G401 (cell line): Measurements from ENCODE around the gene KATNAL2. TPM values are rescaled to one million over a fixed set of nuclear protein-coding genes. Genes with fewer than 3 reads are reported as not detected.

ENCODE experiments used
- DNase-seq: peaks from one replicate; pipeline ENCODE4 v3.0.0-alpha.2; 2015; ENCODE audit warnings: low spot score
- in situ Hi-C: cut with HindIII; loops from 2 replicates; pipeline ENCODE4 v1.10.0; 2016; ENCODE audit warnings: low sequenced_read_pairs, mixed read lengths
- total RNA-seq: library from RNA; depleted of rRNA; stranded (reverse); fragments of >200 nt; shearing (Covaris generic); gene quantifications from 2 replicates; pipeline ENCODE4 v1.2.3, GENCODE V29; 2014

The KATNAL2 gene
- total RNA-seq, 1 experiment from 2014 or later, result 7.0 TPM

- no peak for DNase-seq
- in situ Hi-C loops, result no loop called here
These were observed 170.3 kb downstream of the KATNAL2 start for GRCh38 chr18:47087676-47088075.

DNA sequence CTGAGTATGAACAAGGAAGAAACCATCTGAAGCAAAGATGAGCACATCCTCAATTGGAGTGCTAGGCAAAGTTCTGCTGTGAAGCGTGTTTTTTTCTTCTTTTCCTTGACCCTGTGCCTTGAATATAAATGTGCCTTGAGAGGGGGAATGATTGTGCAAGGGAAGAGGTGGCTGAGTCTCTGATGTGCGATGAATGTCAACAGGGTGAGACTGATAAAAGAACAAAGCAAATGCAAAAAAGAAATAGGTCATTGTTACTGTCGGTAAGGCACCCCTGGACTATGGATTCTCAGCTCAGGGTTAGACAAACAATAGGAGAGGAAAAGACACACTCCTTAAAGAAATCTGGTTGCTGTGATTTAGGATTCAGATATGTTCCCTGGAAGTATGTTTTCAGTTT, 178.4 kb downstream of the KATNAL2 start:
- no peak for DNase-seq
- in situ Hi-C loops, result no loop called here

GRCh38 chr18:47100212-47100831, 182.9 kb downstream of the KATNAL2 start:
- peak; percentile 89 for DNase-seq
- in situ Hi-C loops, result no loop called here

DNA sequence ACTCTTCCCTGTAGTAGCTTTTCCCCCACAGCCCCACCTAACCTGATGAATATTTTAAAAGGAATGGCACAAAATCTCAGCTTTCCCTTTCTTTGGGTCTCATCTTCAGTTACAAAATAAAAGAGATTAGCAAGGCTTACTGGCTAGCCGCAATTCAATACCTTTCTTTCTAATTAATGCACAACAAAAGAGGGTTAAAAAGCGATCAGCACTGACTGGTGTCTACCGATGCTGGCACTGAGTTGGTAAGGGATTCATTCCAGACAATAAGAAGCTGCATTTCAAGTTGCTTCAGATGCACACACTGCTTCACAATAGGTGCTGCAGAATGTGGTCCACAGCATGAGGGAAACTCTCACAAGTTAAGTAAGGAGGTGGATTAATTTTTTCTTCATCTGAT, 191.0 kb downstream of the KATNAL2 start:
- in situ Hi-C loops, result no loop called here
- DNase-seq, result no peak

DNA sequence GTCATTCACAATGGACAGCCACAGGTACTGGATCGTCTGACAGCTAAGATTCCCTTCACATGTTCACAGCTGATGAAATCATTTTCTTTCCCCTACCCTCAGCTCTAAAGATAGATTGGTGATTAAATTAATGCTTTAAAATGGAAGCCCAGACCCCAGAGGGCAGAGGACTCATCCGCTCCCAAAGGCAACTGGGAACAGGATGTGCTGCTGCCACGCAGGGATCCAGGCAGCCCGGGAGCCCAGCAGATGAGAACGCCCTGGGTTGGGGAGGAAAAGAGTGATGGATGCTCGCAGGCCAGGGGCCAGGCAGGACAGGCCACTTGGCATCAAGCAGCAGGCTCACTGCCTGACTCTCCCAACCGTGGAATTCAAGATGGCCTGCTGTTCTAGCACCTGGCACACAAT, 191.6 kb downstream of the KATNAL2 start:
- peak; percentile 97 for DNase-seq
- in situ Hi-C loops, result no loop called here

GRCh38 chr18:47109720-47110119, 192.3 kb downstream of the KATNAL2 start:
- no peak for DNase-seq
- in situ Hi-C loops, result no loop called here

DNA sequence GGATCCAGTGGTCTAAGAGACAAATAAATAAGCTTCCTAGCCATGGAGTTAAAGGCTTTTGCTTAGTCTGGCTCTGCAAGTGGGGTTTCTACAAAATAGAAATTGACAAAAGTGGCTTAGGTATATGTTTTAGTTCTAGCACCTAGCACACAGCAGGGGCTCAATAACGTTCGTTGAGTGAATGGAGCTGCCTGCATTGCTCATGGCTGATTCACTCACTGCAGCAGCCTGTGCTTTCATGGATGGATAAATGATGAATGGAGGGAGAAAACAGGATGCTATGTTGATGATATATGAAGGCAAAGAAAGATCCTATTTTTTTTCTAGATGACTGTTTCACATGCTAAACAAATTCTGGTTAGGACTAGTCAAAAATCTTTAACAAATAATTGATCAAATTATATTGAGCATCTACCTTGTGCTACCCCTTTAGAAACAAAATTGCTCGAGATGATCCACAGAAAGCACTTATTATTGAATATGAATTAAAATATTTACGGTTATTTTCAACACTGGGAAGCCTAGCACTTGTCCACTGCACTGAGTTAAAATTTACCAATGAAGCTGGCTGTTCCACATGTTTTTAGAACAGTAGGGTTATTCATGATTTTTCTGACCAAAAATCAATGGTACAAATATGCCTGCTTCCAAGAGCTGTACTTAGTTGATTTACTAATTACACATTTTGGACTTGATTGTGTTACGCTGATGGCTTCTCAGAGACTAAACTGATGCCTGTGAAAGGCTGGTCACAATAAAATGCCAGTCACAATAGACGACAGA, 193.3 kb downstream of the KATNAL2 start:
- in situ Hi-C loops, result no loop called here
- peak; percentile 22 for DNase-seq

DNA sequence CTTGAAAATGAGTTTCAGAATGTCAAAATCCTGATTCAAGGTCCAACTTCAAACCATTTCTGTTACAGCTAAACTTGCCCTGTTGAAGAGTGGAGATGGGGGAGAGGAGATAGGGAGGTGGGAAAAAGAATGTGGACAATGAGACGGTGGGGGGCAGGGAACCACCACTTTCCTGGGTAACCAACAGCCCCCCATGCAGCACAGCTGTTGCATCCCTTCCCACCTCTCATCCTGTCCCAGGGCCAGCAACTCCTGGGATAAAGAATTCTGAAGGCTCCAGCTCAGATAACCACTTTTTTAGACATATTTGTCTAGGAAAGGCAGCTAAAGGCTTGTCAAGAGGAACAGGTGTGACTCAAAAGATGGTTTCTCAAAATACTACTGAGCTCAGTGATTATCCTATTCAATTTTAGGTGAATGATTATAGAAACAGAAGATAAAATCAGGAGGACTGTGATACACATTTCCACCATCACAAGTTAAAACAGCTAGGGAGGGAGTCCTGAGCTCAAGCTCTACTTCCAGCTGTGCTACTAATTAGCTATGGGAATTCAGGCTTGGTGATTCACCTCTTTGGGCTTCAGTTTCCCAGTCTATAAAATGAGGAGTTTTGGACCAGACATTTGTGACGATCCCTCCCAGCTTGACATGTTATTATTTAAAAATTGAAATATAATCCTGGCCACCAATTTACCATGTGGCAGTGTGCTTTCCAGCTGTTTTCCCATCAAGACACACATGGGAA, 196.6 kb downstream of the KATNAL2 start:
- in situ Hi-C loops, result no loop called here
- no peak for DNase-seq

GRCh38 chr18:47115205-47115604, 197.8 kb downstream of the KATNAL2 start:
- no peak for DNase-seq

DNA sequence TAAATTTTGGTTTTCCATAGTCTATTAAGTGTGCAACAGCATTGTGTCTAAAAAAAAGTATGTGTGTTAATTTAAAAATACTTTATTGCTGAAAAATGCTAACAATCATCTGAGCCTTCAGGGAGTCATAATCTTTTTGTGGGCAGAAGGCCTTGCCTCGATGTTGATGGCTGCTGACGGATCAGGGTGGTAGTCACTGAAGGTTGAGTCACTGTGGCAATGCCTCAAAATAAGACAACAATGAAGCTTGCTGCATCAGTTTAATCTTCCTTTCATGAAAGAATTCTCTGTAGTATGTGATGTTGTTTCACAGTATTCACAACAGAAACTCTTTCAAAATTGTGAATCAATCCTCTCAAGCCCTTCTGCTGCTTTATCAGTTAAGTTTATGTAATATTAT, 201.6 kb downstream of the KATNAL2 start:
- DNase-seq, result no peak

More at GRCh38 chr18:47115205-47115604, 197.8 kb downstream of the KATNAL2 start:
- in situ Hi-C loops, result no loop called here

DNA sequence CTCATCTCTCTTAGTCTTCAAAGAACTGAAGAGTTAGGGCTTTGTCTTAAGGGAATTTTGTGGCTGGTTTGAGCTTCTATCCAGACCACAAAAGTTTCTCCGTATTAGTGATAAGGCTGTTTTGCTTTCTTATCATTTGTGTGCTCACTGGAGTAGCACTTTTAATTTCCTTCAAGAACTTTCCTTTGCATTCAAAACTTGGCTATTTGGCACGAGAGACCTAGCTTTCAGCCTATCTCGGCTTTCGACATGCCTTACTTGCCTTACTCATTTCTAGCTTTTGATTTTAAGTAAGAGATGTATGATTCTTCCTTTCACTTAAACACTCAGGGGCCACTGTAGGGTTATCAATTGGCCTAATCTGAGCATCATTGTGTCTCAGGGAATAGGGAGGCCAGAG, 203.0 kb downstream of the KATNAL2 start:
- in situ Hi-C loops, result no loop called here
- DNase-seq, result no peak

More for the DNA sequence above, 201.6 kb downstream of the KATNAL2 start:
- in situ Hi-C loops, result no loop called here

DNA sequence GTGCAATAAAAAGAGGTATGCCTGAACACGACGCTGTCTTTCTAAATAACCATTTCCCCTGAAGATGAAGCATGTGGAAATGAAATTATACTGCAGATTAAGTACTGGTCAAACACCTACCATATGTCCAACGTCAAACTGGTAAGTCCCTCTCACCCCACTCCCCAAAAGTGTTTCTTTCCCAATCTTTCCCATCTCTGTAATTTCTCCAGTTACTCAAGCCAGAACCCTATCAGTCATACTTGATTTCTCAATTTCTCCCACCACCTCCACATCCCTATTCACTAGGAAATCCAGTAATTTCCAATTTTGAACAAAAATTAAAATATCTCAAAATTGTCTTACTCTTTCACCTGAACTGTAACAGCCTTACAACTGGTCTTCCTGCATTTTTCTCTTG, 203.7 kb downstream of the KATNAL2 start:
- DNase-seq, result no peak
- in situ Hi-C loops, result no loop called here

GRCh38 chr18:47141289-47141688, 223.9 kb downstream of the KATNAL2 start:
- in situ Hi-C loops, result no loop called here
- no peak for DNase-seq

GRCh38 chr18:47143153-47143552, 225.8 kb downstream of the KATNAL2 start:
- DNase-seq, result no peak
- in situ Hi-C loops, result no loop called here

DNA sequence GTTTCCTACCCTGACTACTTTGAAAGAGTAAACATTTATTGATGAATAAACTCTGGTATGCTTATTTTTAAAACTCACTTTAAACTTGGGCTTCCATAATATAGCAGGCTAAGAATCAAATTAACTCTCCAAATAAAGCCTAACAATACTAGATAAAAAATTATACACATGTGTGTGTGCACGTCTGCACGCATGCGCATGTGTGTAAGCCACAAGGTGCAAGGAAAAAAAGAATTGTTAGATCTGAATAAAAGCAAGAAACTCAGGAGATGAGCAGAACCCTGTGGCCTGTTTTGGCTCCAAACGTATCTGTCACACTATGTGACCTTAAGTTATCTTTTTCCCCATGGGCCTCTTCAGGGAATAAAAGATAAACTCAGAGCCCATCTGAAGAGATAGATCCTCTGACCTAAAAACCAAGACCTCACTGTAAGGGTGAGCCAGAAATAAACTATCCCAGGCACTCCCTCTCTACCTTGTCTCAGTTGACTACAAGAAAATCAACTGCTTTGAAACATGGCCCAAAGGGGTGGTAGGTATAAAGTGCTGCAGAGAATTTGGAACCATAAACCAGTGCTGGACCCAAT, 226.6 kb downstream of the KATNAL2 start:
- no peak for DNase-seq
- in situ Hi-C loops, result no loop called here

GRCh38 chr18:47146206-47146605, 228.8 kb downstream of the KATNAL2 start:
- DNase-seq, result peak; percentile 24
- in situ Hi-C loops, result no loop called here

DNA sequence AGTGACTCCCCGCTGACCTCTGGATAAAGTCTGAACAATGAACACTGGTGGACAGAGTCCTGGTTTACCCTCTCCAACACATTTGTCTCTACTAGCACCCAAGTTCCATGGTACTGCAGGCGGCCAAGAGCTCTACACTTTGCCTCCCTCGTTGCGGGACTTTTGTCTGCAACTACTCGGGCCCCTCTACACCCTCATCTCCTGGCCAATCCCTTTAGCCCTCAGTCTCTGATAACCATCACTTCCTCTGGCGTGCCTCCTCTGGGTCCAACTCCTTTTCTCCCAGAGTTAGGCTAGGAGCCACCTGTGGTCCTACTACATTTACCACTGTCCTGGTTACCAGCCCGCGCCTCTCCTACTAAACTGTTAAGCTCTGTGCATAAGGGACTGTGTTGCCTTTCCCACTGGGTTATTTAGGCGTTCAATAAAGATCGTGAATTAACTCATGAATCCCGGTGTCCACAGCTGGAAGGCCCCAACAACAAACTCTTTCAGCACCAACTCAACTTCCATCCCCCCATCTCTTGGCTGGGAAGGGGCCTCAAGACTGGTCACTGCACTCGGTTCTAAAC, 232.1 kb downstream of the KATNAL2 start:
- peak; percentile 38 for DNase-seq
- in situ Hi-C loops, result no loop called here

DNA sequence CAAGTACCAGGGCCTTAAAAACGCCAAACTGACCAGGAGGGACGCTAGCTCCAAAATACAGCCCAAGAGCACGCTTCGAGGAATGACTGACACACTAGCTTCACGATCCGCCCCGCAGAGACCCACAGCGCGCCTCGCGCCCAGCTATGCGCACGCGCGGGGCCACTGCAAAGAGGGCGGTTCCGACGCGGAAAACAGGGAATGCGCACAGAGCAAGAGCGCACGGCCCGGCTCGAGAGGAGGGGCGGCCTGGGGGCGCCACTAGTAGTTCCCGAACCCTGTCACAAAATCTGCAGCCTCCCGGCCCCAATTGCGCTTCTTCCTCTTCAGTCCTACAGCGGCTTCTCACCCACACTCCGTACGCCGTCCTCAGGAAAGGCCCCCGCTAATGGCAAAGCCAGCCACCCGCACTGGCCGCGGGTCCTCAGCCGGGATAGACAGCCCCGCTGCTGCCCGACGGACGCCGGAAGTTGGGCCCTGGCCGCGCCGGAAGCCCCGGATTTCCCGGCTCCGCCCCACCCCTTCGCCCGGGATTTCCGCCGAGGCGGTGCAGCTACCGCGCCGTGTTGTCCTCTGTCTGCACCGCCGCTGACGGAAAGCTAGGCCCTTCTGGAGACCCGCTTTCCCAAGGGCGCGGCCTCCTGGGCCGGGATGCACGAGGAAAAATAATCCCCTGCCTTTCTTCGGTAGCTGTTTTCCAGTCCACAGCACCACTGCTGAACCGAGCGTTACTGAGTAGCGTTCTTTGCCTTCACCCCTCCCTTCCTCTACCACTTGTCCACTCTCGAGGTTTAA, 232.8 kb downstream of the KATNAL2 start, which contains the start of gene HDHD2:
Gene HDHD2, minus strand, starts transcription at position 472 of the 795 bp plus-strand sequence. CDS start 14,061 bp downstream, outside the sequence.
- DNase-seq, result peak; percentile 84
- in situ Hi-C loops, result no loop called here
